GM12872 (cell line): ENCODE data around the gene MCF2L.

ENCODE experiments used
- TF ChIP-seq, protein P1 (sequence below): IDR thresholded peaks from 3 replicates; pipeline ENCODE4 v1.5.1; 2011; ENCODE audit warnings: low read depth, mild to moderate bottlenecking, low read length, moderate library complexity; ENCODE audit not compliant: insufficient read depth

MCF2L gene

GRCh38 chr13:113110048-113110851 is 141.2 kb downstream of the MCF2L start:
- TF ChIP-seq, protein P1, sequence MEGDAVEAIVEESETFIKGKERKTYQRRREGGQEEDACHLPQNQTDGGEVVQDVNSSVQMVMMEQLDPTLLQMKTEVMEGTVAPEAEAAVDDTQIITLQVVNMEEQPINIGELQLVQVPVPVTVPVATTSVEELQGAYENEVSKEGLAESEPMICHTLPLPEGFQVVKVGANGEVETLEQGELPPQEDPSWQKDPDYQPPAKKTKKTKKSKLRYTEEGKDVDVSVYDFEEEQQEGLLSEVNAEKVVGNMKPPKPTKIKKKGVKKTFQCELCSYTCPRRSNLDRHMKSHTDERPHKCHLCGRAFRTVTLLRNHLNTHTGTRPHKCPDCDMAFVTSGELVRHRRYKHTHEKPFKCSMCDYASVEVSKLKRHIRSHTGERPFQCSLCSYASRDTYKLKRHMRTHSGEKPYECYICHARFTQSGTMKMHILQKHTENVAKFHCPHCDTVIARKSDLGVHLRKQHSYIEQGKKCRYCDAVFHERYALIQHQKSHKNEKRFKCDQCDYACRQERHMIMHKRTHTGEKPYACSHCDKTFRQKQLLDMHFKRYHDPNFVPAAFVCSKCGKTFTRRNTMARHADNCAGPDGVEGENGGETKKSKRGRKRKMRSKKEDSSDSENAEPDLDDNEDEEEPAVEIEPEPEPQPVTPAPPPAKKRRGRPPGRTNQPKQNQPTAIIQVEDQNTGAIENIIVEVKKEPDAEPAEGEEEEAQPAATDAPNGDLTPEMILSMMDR = no peak

DNA sequence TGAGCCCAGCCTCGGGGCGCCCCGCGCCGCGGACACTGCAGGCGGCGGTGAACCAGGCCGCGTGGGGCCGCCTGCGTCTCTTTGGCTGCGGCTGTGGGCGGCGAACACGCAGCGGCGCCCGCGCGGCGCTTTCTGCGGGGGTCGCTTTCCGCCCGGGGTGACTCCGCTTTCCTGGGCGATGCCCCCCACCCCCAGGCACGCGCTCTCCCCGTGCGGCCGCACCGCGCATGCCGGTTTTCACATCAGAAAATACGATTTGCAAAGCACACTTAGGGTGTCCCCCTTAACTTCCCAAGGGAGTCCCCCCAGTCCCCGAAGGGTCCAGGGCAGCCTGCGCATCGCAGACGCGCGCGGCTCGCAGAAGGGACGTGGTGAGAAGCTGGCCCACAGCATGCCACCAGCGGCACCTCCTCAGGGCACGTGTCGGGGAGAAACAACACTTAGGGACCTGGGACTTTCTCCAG is 141.9 kb downstream of the MCF2L start:
- TF ChIP-seq, protein P1 = no peak

DNA sequence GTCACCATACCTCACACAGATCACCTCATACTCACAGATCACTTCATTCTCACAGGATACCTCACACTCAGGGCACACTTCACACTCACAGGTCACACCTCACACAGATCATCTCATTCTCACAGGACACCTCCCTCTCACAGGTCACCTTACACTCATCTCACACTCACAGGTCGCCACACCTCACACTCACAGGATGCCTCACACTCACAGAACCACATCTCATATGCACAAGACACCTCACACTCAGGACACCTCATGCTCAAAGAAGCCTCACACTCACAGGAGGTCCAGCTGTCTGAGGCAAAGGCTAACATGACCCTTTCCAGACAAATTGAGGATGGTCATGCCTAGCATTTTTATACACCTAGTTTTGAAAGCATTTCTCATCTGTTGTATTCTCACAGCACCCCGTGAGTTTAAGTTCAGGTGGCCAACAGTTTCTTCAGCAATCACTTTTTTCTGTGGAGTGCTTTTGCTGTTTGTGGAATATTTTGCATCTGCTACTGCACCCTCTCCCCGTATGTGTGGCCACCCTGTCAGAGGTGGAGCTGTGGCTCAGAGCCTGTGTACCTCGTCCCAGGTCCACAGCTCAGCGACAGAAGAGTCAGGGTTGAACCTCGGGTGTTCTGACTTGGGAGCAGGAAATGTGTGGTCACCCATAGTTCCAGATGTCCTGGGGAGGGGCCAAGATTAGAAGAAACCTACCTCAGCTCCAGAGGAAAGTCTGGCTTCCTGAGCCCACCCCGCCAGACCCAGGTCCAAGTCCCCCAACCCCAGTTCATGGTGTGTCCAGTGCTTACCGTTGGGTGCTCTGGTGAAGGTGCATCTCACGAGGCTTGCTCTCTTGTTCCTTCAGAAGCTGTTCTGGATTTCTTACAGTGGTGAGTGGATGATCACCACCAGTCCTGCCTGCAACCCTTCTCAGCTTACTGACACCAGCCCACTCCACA is 144.2 kb downstream of the MCF2L start:
- TF ChIP-seq, protein P1 = no peak

- TF ChIP-seq, protein P1 = no peak
These were observed 144.8 kb downstream of the MCF2L start for GRCh38 chr13:113113846-113114271.

DNA sequence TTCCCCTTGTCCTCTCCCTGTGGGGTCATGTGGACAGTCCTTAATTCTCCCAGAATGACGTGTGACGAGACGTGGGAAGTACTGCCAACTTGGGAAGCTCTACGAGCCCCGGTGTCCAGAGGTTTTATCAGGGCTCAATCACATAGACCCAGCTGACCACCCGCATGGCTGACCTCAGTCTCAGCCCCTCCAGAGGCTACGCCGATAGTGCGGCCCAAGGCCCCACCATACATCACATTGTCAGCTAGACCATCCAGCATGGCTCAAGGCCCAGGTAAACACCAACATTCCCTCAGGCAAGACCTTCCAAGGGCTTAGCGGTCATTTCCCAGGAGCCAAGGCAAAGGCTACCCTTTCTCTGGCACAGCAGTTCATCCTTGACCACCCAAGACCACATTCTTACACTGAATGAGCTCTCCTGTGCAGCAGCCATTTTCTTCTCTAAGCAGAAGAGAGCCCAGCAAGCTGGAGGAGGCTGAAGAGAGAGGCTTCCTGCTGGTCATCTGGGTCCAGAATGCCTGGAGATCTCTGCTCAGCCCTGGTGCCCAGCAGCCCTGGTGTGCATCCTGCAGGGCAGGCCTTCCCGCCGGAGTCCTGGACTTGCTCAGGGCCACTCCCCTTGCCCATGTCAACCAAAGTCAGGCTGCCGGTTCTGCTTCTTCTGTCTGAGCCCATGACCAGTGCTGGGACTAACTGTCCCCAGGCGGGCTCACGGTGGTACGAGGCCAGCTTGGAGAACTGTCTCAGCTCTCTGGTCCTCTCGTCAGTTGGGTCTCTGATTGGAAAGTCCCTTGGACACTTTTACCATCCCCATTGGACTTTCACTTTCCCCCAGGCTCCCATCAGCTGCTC is 145.7 kb downstream of the MCF2L start:
- TF ChIP-seq, protein P1 = no peak

GRCh38 chr13:113115363-113116205 is 146.6 kb downstream of the MCF2L start:
- TF ChIP-seq, protein P1 = no peak
